GM21723 (cell line): ENCODE results near the gene KCTD11.
A peak's percentile ranks its signal among the peaks of the same experiment; 100 is the strongest.

Experiments used
- ATAC-seq: cut with Tn5 transposase; IDR thresholded peaks from one replicate; pipeline ENCODE4 v1.9.1; 2021; ENCODE audit warnings: mild to moderate bottlenecking, moderate library complexity; ENCODE audit not compliant: unreplicated experiment

Gene KCTD11

GRCh38 chr17:7374353-7374752, 22.4 kb downstream of the KCTD11 start:
- ATAC-seq = no peak

GRCh38 chr17:7379134-7379533, 27.2 kb downstream of the KCTD11 start:
- ATAC-seq = no peak

- ATAC-seq = no peak
Observed at GRCh38 chr17:7380321-7380720, 28.4 kb downstream of the KCTD11 start.

- no peak for ATAC-seq
Observed at GRCh38 chr17:7380855-7381683, 29.1 kb downstream of the KCTD11 start, which contains the start of gene TNK1. TNK1 (plus strand) TSS chr17:7381089; CDS start chr17:7382927, 1,838 bp downstream.

- no peak for ATAC-seq
Observed at GRCh38 chr17:7382901-7383300, 30.9 kb downstream of the KCTD11 start.

- ATAC-seq = no peak
Observed at GRCh38 chr17:7383371-7383741, 31.4 kb downstream of the KCTD11 start.

GRCh38 chr17:7383742-7384488, 32.0 kb downstream of the KCTD11 start:
- ATAC-seq = peak; percentile 63

- no peak for ATAC-seq
Observed at GRCh38 chr17:7384489-7385081, 32.6 kb downstream of the KCTD11 start.

- no peak for ATAC-seq
Observed at GRCh38 chr17:7388856-7389255, 36.9 kb downstream of the KCTD11 start.

GRCh38 chr17:7389924-7390910, 38.3 kb downstream of the KCTD11 start:
- ATAC-seq = no peak

GRCh38 chr17:7391307-7391706, 39.3 kb downstream of the KCTD11 start:
- no peak for ATAC-seq

GRCh38 chr17:7392696-7393612, 41.0 kb downstream of the KCTD11 start:
- ATAC-seq = no peak

GRCh38 chr17:7393613-7394451, 41.9 kb downstream of the KCTD11 start:
- peak; percentile 51 for ATAC-seq

- ATAC-seq = peak; percentile 76
Observed at GRCh38 chr17:7394452-7395191, 42.7 kb downstream of the KCTD11 start, which contains the start of gene PLSCR3. PLSCR3 (minus strand) TSS chr17:7394525; CDS start chr17:7394110, 415 bp downstream.

- no peak for ATAC-seq
Observed at GRCh38 chr17:7396147-7396546, 44.2 kb downstream of the KCTD11 start.

GRCh38 chr17:7398612-7399011, 46.6 kb downstream of the KCTD11 start:
- no peak for ATAC-seq

- ATAC-seq = no peak
Observed at GRCh38 chr17:7403043-7403726, 51.2 kb downstream of the KCTD11 start.
